NCI-H2107 treated with DMSO at 0.1 percent for 48 hours (cell line): Measurements from ENCODE around the gene STX18.
"Not testable (repeated sequence)": the region's sequence is repeated elsewhere in the genome, so short reads cannot be mapped to it uniquely, and the experiment has no call there.

Experiments
- DNase-seq: peaks from one replicate; lab custom pipeline; 2025; ENCODE audit not compliant: unreplicated experiment; lab: John Stamatoyannopoulos, UW

STX18 gene

GRCh38 chr4:4555916-4556315 is 14.1 kb upstream of the STX18 start:
- no peak for DNase-seq

- no peak for DNase-seq
Observed at GRCh38 chr4:4554234-4554633, 12.4 kb upstream of the STX18 start.

- DNase-seq, result not testable (repeated sequence)
Observed at GRCh38 chr4:4552042-4552441, 10.2 kb upstream of the STX18 start.

- not testable (repeated sequence) for DNase-seq
Observed at GRCh38 chr4:4550161-4550560, 8.3 kb upstream of the STX18 start.

GRCh38 chr4:4549534-4549933 is 7.7 kb upstream of the STX18 start:
- DNase-seq, result no peak

GRCh38 chr4:4542774-4543485 is 1.1 kb upstream of the STX18 start:
- no peak for DNase-seq

GRCh38 chr4:4541040-4541631 is 712 bp downstream of the STX18 start:
- DNase-seq, result no peak

- no peak for DNase-seq
Observed at GRCh38 chr4:4539481-4539880, 2.4 kb downstream of the STX18 start.

- DNase-seq, result no peak
Observed at GRCh38 chr4:4535590-4535989, 6.3 kb downstream of the STX18 start.

- DNase-seq, result no peak
Observed at GRCh38 chr4:4534515-4535145, 7.2 kb downstream of the STX18 start.

- DNase-seq, result no peak
Observed at GRCh38 chr4:4533461-4534169, 8.2 kb downstream of the STX18 start.

- DNase-seq, result no peak
Observed at GRCh38 chr4:4532371-4533154, 9.3 kb downstream of the STX18 start.

GRCh38 chr4:4529392-4529791 is 12.5 kb downstream of the STX18 start:
- no peak for DNase-seq

GRCh38 chr4:4526401-4526800 is 15.4 kb downstream of the STX18 start:
- DNase-seq, result no peak

- DNase-seq, result no peak
Observed at GRCh38 chr4:4524364-4524763, 17.5 kb downstream of the STX18 start.

GRCh38 chr4:4521731-4522130 is 20.1 kb downstream of the STX18 start:
- DNase-seq, result no peak

GRCh38 chr4:4521136-4521535 is 20.7 kb downstream of the STX18 start:
- no peak for DNase-seq

GRCh38 chr4:4519297-4519894 is 22.5 kb downstream of the STX18 start:
- peak; percentile 0 for DNase-seq

- DNase-seq, result no peak
Observed at GRCh38 chr4:4518747-4519146, 23.1 kb downstream of the STX18 start.

GRCh38 chr4:4514786-4515185 is 27.1 kb downstream of the STX18 start:
- no peak for DNase-seq

GRCh38 chr4:4512282-4512681 is 29.6 kb downstream of the STX18 start:
- no peak for DNase-seq
